Astrocyte (in vitro differentiated cells and primary cell): ENCODE measurements around the gene EPN2. TPM values are rescaled to one million over a fixed set of nuclear protein-coding genes. Genes with fewer than 3 reads are reported as not detected.
"Not testable (repeated sequence)": the region's sequence is repeated elsewhere in the genome, so short reads cannot be mapped to it uniquely, and the experiment has no call there.

Experiments used
- DNase-seq: peaks from one replicate; pipeline ENCODE4 v3.0.0-alpha.2; 2010; ENCODE audit warnings: low read depth
- FAIRE-seq: peaks from 2 replicates; lab custom pipeline; 2011; peaks lifted over from hg19 to GRCh38; lab: Jason Lieb, UNC
- H2AFZ ChIP-seq: 2 replicates; pipeline ENCODE4 v1.6.0; 2012; ENCODE audit warnings: low read depth, low read length, inconsistent platforms
- H3K27ac ChIP-seq: 2 replicates; pipeline ENCODE4 v1.5.1; 2011; ENCODE audit warnings: low read depth, low read length, inconsistent platforms
- H3K27me3 ChIP-seq: 2 replicates; pipeline ENCODE4 v1.6.0; 2011; ENCODE audit warnings: low read length, inconsistent platforms; ENCODE audit not compliant: insufficient read depth
- H3K36me3 ChIP-seq: 2 replicates; pipeline ENCODE4 v1.5.1; 2011; ENCODE audit warnings: low read length, inconsistent platforms; ENCODE audit not compliant: insufficient read depth
- H3K4me1 ChIP-seq: 2 replicates; pipeline ENCODE4 v1.5.1; 2011; ENCODE audit warnings: low read length, inconsistent platforms; ENCODE audit not compliant: insufficient read depth
- H3K4me2 ChIP-seq: 2 replicates; pipeline ENCODE4 v1.6.0; 2012; ENCODE audit warnings: low read length, inconsistent platforms
- H3K4me3 ChIP-seq: 2 replicates; pipeline ENCODE4 v1.5.1; 2011; ENCODE audit warnings: low read depth, mild to moderate bottlenecking, low read length, inconsistent platforms; ENCODE audit not compliant: insufficient read depth
- H3K79me2 ChIP-seq: 2 replicates; pipeline ENCODE4 v1.6.0; 2012; ENCODE audit warnings: mild to moderate bottlenecking, low read length, inconsistent platforms; ENCODE audit not compliant: insufficient read depth
- H3K9ac ChIP-seq: 2 replicates; pipeline ENCODE4 v1.6.0; 2012; ENCODE audit warnings: mild to moderate bottlenecking, low read length, inconsistent platforms
- H3K9me3 ChIP-seq: 2 replicates; pipeline ENCODE4 v1.5.1; 2012; ENCODE audit warnings: low read depth, mild to moderate bottlenecking, low read length, inconsistent platforms; ENCODE audit not compliant: insufficient read depth
- H4K20me1 ChIP-seq: 2 replicates; pipeline ENCODE4 v1.6.0; 2012; ENCODE audit warnings: low read length, inconsistent platforms; ENCODE audit not compliant: insufficient read depth
- H3K27ac Mint-ChIP-seq: one replicate; pipeline ENCODE4 v1.8.0; 2021; ENCODE audit warnings: mild to moderate bottlenecking, mixed read lengths; ENCODE audit not compliant: unreplicated experiment
- H3K27me3 Mint-ChIP-seq: one replicate; pipeline ENCODE4 v1.8.0; 2021; ENCODE audit warnings: low read depth, mixed read lengths; ENCODE audit not compliant: unreplicated experiment
- H3K36me3 Mint-ChIP-seq: one replicate; pipeline ENCODE4 v1.8.0; 2021; ENCODE audit warnings: low read depth, mixed read lengths; ENCODE audit not compliant: unreplicated experiment
- H3K4me1 Mint-ChIP-seq: one replicate; pipeline ENCODE4 v1.8.0; 2021; ENCODE audit warnings: low read depth, mixed read lengths; ENCODE audit not compliant: unreplicated experiment
- H3K4me3 Mint-ChIP-seq: one replicate; pipeline ENCODE4 v1.8.0; 2021; ENCODE audit warnings: mild to moderate bottlenecking, moderate library complexity, mixed read lengths; ENCODE audit not compliant: unreplicated experiment
- H3K9me3 Mint-ChIP-seq: one replicate; pipeline ENCODE4 v1.8.0; 2021; ENCODE audit warnings: mild to moderate bottlenecking, mixed read lengths; ENCODE audit not compliant: unreplicated experiment
- CTCF ChIP-seq: IDR thresholded peaks from 2 replicates; pipeline ENCODE4 v1.5.1; 2011; ENCODE audit warnings: low read depth, mild to moderate bottlenecking, inconsistent platforms, low read length, moderate library complexity; ENCODE audit not compliant: insufficient read depth
- EZH2 ChIP-seq: IDR thresholded peaks from 2 replicates; pipeline ENCODE4 v1.6.1; 2012; ENCODE audit warnings: mild to moderate bottlenecking, low read length, inconsistent platforms; ENCODE audit not compliant: insufficient read depth
- total RNA-seq: library from RNA; stranded (reverse); gene quantifications from 2 replicates; pipeline ENCODE4 v1.2.1, GENCODE V29; 2021

Gene EPN2
- total RNA-seq, 1 donor from 2014 or later: 48.7 TPM

GRCh38 chr17:19275457-19276127 lies 38.4 kb downstream of the EPN2 start:
- DNase-seq: no peak
- H3K4me1 ChIP-seq: no peaks in the 10 kb centered on the region

GRCh38 chr17:19278284-19278683 lies 41.1 kb downstream of the EPN2 start:
- not testable (repeated sequence) for FAIRE-seq
- H4K20me1 ChIP-seq: peaks cover 78% of the 10 kb centered on the region

More at GRCh38 chr17:19275457-19276127, 38.4 kb downstream of the EPN2 start:
- Histone ChIP-seq H3K36me3 (peaks cover 4% of the 10 kb centered on the region), H3K27me3 (no peaks in the 10 kb centered on the region), H3K4me3 (no peak overlapping the region), H3K27ac (no peak overlapping the region), H2AFZ (no peak overlapping the region), H3K4me2 (no peak overlapping the region), H3K79me2 (peaks cover 65% of the 10 kb centered on the region), H3K9me3 (no peaks in the 10 kb centered on the region), H4K20me1 (peaks cover 79% of the 10 kb centered on the region), H3K9ac (no peak overlapping the region)
- H3K4me1 Mint-ChIP-seq: peaks cover 41% of the 10 kb centered on the region
- H3K4me3 Mint-ChIP-seq: no peak overlapping the region
- no peak overlapping the region for H3K27ac Mint-ChIP-seq
- TF ChIP-seq EZH2 (no peak), CTCF (no peak)
- peaks cover 11% of the 10 kb centered on the region for H3K36me3 Mint-ChIP-seq
- no peak for FAIRE-seq
- H3K9me3 Mint-ChIP-seq: no peaks in the 10 kb centered on the region
- no peaks in the 10 kb centered on the region for H3K27me3 Mint-ChIP-seq

GRCh38 chr17:19278729-19279128 lies 41.6 kb downstream of the EPN2 start:
- peaks cover 46% of the 10 kb centered on the region for H3K79me2 ChIP-seq
- H3K9ac ChIP-seq: no peak overlapping the region
- H4K20me1 ChIP-seq: peaks cover 78% of the 10 kb centered on the region
- peaks cover 4% of the 10 kb centered on the region for H3K36me3 ChIP-seq
- Mint-ChIP-seq H3K4me3 (no peak overlapping the region), H3K27me3 (no peaks in the 10 kb centered on the region), H3K4me1 (peaks cover 22% of the 10 kb centered on the region), H3K9me3 (no peaks in the 10 kb centered on the region), H3K27ac (no peak overlapping the region), H3K36me3 (peaks cover 16% of the 10 kb centered on the region)
- no peaks in the 10 kb centered on the region for H3K27me3 ChIP-seq
- no peak for DNase-seq
- no peak overlapping the region for H3K27ac ChIP-seq
- no peak for FAIRE-seq
- H3K9me3 ChIP-seq: no peaks in the 10 kb centered on the region
- no peak overlapping the region for H3K4me2 ChIP-seq
- H3K4me1 ChIP-seq: no peaks in the 10 kb centered on the region
- TF ChIP-seq EZH2: no peak
- no peak for TF ChIP-seq CTCF
- no peak overlapping the region for H3K4me3 ChIP-seq
- no peak overlapping the region for H2AFZ ChIP-seq

More at GRCh38 chr17:19278284-19278683, 41.1 kb downstream of the EPN2 start:
- H3K4me2 ChIP-seq, H3K9me3 ChIP-seq, H3K27ac ChIP-seq, H3K27me3 ChIP-seq, H3K4me1 ChIP-seq, H3K36me3 ChIP-seq, H3K27ac Mint-ChIP-seq, H3K27me3 Mint-ChIP-seq, DNase-seq, H3K4me3 ChIP-seq, H3K4me3 Mint-ChIP-seq, H2AFZ ChIP-seq, H3K9ac ChIP-seq, H3K9me3 Mint-ChIP-seq: not testable (repeated sequence)
- H3K4me1 Mint-ChIP-seq: peaks cover 26% of the 10 kb centered on the region
- H3K36me3 Mint-ChIP-seq: peaks cover 17% of the 10 kb centered on the region
- H3K79me2 ChIP-seq: peaks cover 48% of the 10 kb centered on the region
